AG04449 (cell line): Measurements from ENCODE around the gene DGKB.

Experiments used
- CTCF ChIA-PET: fragments of 350-600 bp; formaldehyde crosslinking; extraction: SDS; loops from one replicate; lab custom pipeline; 2021; ENCODE audit warnings: antibody characterized with exemption; lab: Yijun Ruan, JAX
- POLR2A ChIA-PET: fragments of 400-600, 350-600 bp; formaldehyde crosslinking; extraction: SDS; loops from one replicate; lab custom pipeline; 2020; ENCODE audit warnings: antibody characterized with exemption, inconsistent platforms; lab: Yijun Ruan, JAX
- DNase-seq: peaks from one replicate; pipeline ENCODE4 v3.0.0-alpha.2; 2010; ENCODE audit warnings: low read depth, low spot score
- H3K4me3 ChIP-seq: 2 replicates; pipeline ENCODE4 v1.5.1; 2011; ENCODE audit warnings: low read depth, mild to moderate bottlenecking, control low read depth, low read length
- CTCF ChIP-seq: IDR thresholded peaks from one replicate; pipeline ENCODE4 v1.5.1; 2011; ENCODE audit warnings: mild to moderate bottlenecking, moderate library complexity, low read length, control low read depth, inconsistent platforms; ENCODE audit not compliant: insufficient read depth; ENCODE audit errors: missing control alignments

DGKB gene

GRCh38 chr7:14395860-14396259 is 506.7 kb downstream of the DGKB start:
- CTCF ChIA-PET: no interaction called here
- TF ChIP-seq CTCF: no peak
- H3K4me3 ChIP-seq: no peak overlapping the region
- POLR2A ChIA-PET: no interaction called here
- no peak for DNase-seq

GRCh38 chr7:14394786-14395185 is 507.8 kb downstream of the DGKB start:
- CTCF ChIA-PET: no interaction called here
- TF ChIP-seq CTCF: no peak
- no peak overlapping the region for H3K4me3 ChIP-seq

GRCh38 chr7:14389595-14389994 is 513.0 kb downstream of the DGKB start:
- H3K4me3 ChIP-seq: no peak overlapping the region
- CTCF ChIA-PET: no interaction called here
- POLR2A ChIA-PET: no interaction called here
- TF ChIP-seq CTCF: no peak
- DNase-seq: no peak

More at GRCh38 chr7:14394786-14395185, 507.8 kb downstream of the DGKB start:
- no peak for DNase-seq
- POLR2A ChIA-PET: no interaction called here

- TF ChIP-seq CTCF: no peak
- no peak overlapping the region for H3K4me3 ChIP-seq
- ChIA-PET POLR2A (no interaction called here), CTCF (no interaction called here)
- DNase-seq: no peak
These were observed 513.4 kb downstream of the DGKB start for GRCh38 chr7:14389181-14389591.

GRCh38 chr7:14385074-14385473 is 517.5 kb downstream of the DGKB start:
- ChIA-PET CTCF (no interaction called here), POLR2A (no interaction called here)
- H3K4me3 ChIP-seq: no peak overlapping the region
- no peak for DNase-seq
- TF ChIP-seq CTCF: no peak

- TF ChIP-seq CTCF: no peak
- CTCF ChIA-PET: no interaction called here
- H3K4me3 ChIP-seq: no peak overlapping the region
- POLR2A ChIA-PET: no interaction called here
- DNase-seq: no peak
These were observed 520.6 kb downstream of the DGKB start for GRCh38 chr7:14381936-14382335.
